Limb (tissue), 2 donors: ENCODE measurements around the gene RPS27.
A peak's percentile ranks its signal among the peaks of the same experiment; 100 is the strongest.
"Not testable (repeated sequence)": the region's sequence is repeated elsewhere in the genome, so short reads cannot be mapped to it uniquely, and the experiment has no call there.

Experiments
- DNase-seq, 2 donors: peaks; one replicate each; pipeline ENCODE4 v3.0.0-alpha.2; 2016; ENCODE audit errors: extremely low spot score in 2 of 2

RPS27 gene

GRCh38 chr1:153961421-153961820 is 29.1 kb upstream of the RPS27 start:
- no peak for DNase-seq

- DNase-seq, result no peak
Measured at GRCh38 chr1:153962088-153963029, 28.2 kb upstream of the RPS27 start.

- peak; percentile 98 to 100 for DNase-seq
Measured at GRCh38 chr1:153963030-153963849, 27.3 kb upstream of the RPS27 start, which contains the start of gene SLC39A1. Gene SLC39A1 (minus strand): TSS chr1:153963537. CDS start chr1:153962715, 822 bp downstream.

- DNase-seq, result peak in 1 of 2 donors; percentile 75
Measured at GRCh38 chr1:153963850-153964331, 26.7 kb upstream of the RPS27 start.

- DNase-seq, result peak; percentile 91 to 98
Measured at GRCh38 chr1:153967107-153967999, 23.2 kb upstream of the RPS27 start, which contains the start of gene CREB3L4. Gene CREB3L4 (plus strand): TSS chr1:153967902. CDS start chr1:153968526, 624 bp downstream.

GRCh38 chr1:153968000-153968363 is 22.6 kb upstream of the RPS27 start:
- no peak for DNase-seq

GRCh38 chr1:153968408-153968807 is 22.2 kb upstream of the RPS27 start:
- no peak for DNase-seq

GRCh38 chr1:153968972-153969371 is 21.6 kb upstream of the RPS27 start:
- no peak for DNase-seq

- no peak for DNase-seq
Measured at GRCh38 chr1:153970346-153970745, 20.2 kb upstream of the RPS27 start.

GRCh38 chr1:153973071-153973470 is 17.5 kb upstream of the RPS27 start:
- no peak for DNase-seq

GRCh38 chr1:153973525-153973924 is 17.0 kb upstream of the RPS27 start:
- DNase-seq, result no peak

- no peak for DNase-seq
Measured at GRCh38 chr1:153976819-153977249, 13.7 kb upstream of the RPS27 start.

GRCh38 chr1:153977250-153978240 is 13.0 kb upstream of the RPS27 start, which contains the start of gene JTB:
Gene JTB (minus strand): TSS chr1:153977674. CDS start chr1:153977252, 422 bp downstream.
- peak; percentile 85 to 90 for DNase-seq

- DNase-seq, result no peak
Measured at GRCh38 chr1:153978274-153978909, 12.2 kb upstream of the RPS27 start.

- DNase-seq, result not testable (repeated sequence)
Measured at GRCh38 chr1:153979091-153979490, 11.5 kb upstream of the RPS27 start.

GRCh38 chr1:153981735-153982134 is 8.8 kb upstream of the RPS27 start:
- not testable (repeated sequence) for DNase-seq

- DNase-seq, result no peak
Measured at GRCh38 chr1:153984123-153984894, 6.3 kb upstream of the RPS27 start.

GRCh38 chr1:153985341-153985912 is 5.1 kb upstream of the RPS27 start:
- DNase-seq, result peak in 1 of 2 donors; percentile 43
